BLaER1 treated with 17β-estradiol and CSF1 and Interleukin-3, amounts not matched to agents 10 nM and 100 nM (cell line): ENCODE data around the gene ALK.

ENCODE experiments used
- H3K27ac ChIP-seq, 11 experiments: shearing (Covaris generic); formaldehyde crosslinking; 2 replicates each; pipeline ENCODE4 v1.8.1; 2022
- H3K27me3 ChIP-seq, 11 experiments: shearing (Covaris generic); formaldehyde crosslinking; 2 replicates each; pipeline ENCODE4 v1.8.1; 2022
- H3K36me3 ChIP-seq, 11 experiments: shearing (Covaris generic); formaldehyde crosslinking; 2 replicates each; pipeline ENCODE4 v1.8.1; 2022
- H3K4me1 ChIP-seq, 10 experiments: shearing (Covaris generic); formaldehyde crosslinking; 2 replicates each; pipeline ENCODE4 v1.8.1; 2022
- H3K4me2 ChIP-seq, 11 experiments: shearing (Covaris generic); formaldehyde crosslinking; 2 replicates each; pipeline ENCODE4 v1.8.1; 2022
- H3K4me3 ChIP-seq, 10 experiments: shearing (Covaris generic); formaldehyde crosslinking; 2 replicates each; pipeline ENCODE4 v1.8.1; 2022
- H3K9ac ChIP-seq, 11 experiments: shearing (Covaris generic); formaldehyde crosslinking; 2 replicates each; pipeline ENCODE4 v1.8.1; 2022
- H3K9me3 ChIP-seq, 11 experiments: shearing (Covaris generic); formaldehyde crosslinking; replicated peaks in 1 of 11; 2 replicates each; pipeline ENCODE4 v1.8.1; 2022
- H4K20me1 ChIP-seq, 11 experiments: shearing (Covaris generic); formaldehyde crosslinking; 2 replicates each; pipeline ENCODE4 v1.8.1; 2022
- Cebpa-rat ChIP-seq, 11 experiments: shearing (Covaris generic); IDR thresholded peaks; 2 replicates each; pipeline ENCODE4 v1.8.1; 2022

Gene ALK

GRCh38 chr2:29767606-29768335, 153.6 kb downstream of the ALK start:
- H3K36me3 ChIP-seq = no peaks in the 10 kb centered on the region
- H3K27me3 ChIP-seq = no peaks in the 10 kb centered on the region
- H3K4me3 ChIP-seq = no peak overlapping the region
- H3K9me3 ChIP-seq = no peaks in the 10 kb centered on the region
- H4K20me1 ChIP-seq = no peaks in the 10 kb centered on the region
- H3K27ac ChIP-seq = no peak overlapping the region
- TF ChIP-seq Cebpa-rat (IDR thresholded peaks at IDR 0.05) = no peak
- H3K4me2 ChIP-seq = no peak overlapping the region
- no peak overlapping the region for H3K9ac ChIP-seq
- H3K4me1 ChIP-seq = 0 out of 20 replicates have a peak, but pooled peaks cover 0 to 3% (median 0%) of the 10 kb centered on the region in 10 experiments

- Histone ChIP-seq H3K36me3 (no peaks in the 10 kb centered on the region), H3K4me3 (no peak overlapping the region), H3K9ac (no peak overlapping the region), H3K9me3 (no peaks in the 10 kb centered on the region), H3K27ac (no peak overlapping the region), H3K4me2 (no peak overlapping the region), H3K4me1 (0 out of 20 replicates have a peak, but pooled peaks cover 0 to 3% (median 0%) of the 10 kb centered on the region in 10 experiments), H4K20me1 (no peaks in the 10 kb centered on the region), H3K27me3 (no peaks in the 10 kb centered on the region)
- no peak for TF ChIP-seq Cebpa-rat (IDR thresholded peaks at IDR 0.05)
Observed at GRCh38 chr2:29766191-29766590, 155.2 kb downstream of the ALK start.

- no peak overlapping the region for H3K27ac ChIP-seq
- H3K9ac ChIP-seq = no peak overlapping the region
- no peaks in the 10 kb centered on the region for H3K36me3 ChIP-seq
- no peak for TF ChIP-seq Cebpa-rat (IDR thresholded peaks at IDR 0.05)
- no peaks in the 10 kb centered on the region for H4K20me1 ChIP-seq
- no peak overlapping the region for H3K4me3 ChIP-seq
- no peak overlapping the region for H3K4me2 ChIP-seq
- H3K27me3 ChIP-seq = no peaks in the 10 kb centered on the region
- H3K4me1 ChIP-seq = 0 out of 20 replicates have a peak, but pooled peaks cover 0 to 3% (median 0%) of the 10 kb centered on the region in 10 experiments
- H3K9me3 ChIP-seq = no peaks in the 10 kb centered on the region
Observed at GRCh38 chr2:29765721-29766120, 155.7 kb downstream of the ALK start.

DNA sequence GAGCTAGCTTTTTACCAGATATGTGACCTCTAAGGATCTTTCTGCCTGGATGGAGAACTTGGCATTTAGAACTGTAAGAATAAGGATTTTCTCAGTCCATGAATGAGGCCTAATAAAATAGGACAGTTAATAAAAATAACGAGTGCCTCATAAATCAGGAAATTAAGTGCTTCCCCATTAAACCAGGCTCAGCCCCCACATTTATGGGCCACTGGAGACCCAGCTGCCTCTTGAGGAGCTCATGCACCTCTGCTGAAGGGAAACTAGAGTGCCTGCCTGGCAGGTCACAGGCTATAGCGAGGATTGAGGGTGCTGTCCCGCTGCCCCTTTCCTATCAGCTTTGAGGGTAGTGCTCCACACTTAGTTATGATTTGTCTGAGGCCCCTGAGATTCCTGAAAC, 158.0 kb downstream of the ALK start:
- Histone ChIP-seq H3K4me2 (no peak overlapping the region), H3K36me3 (no peaks in the 10 kb centered on the region), H3K9me3 (no peaks in the 10 kb centered on the region), H3K4me3 (no peak overlapping the region), H4K20me1 (no peaks in the 10 kb centered on the region), H3K9ac (no peak overlapping the region), H3K27me3 (no peaks in the 10 kb centered on the region), H3K4me1 (0 out of 20 replicates have a peak, but pooled peaks cover 0 to 3% (median 0%) of the 10 kb centered on the region in 10 experiments), H3K27ac (no peak overlapping the region)
- no peak for TF ChIP-seq Cebpa-rat (IDR thresholded peaks at IDR 0.05)

GRCh38 chr2:29762239-29762638, 159.1 kb downstream of the ALK start:
- H4K20me1 ChIP-seq = no peaks in the 10 kb centered on the region
- TF ChIP-seq Cebpa-rat (IDR thresholded peaks at IDR 0.05) = no peak
- no peaks in the 10 kb centered on the region for H3K36me3 ChIP-seq
- H3K27me3 ChIP-seq = no peaks in the 10 kb centered on the region
- no peak overlapping the region for H3K4me3 ChIP-seq
- H3K9me3 ChIP-seq = no peaks in the 10 kb centered on the region
- no peak overlapping the region for H3K27ac ChIP-seq
- H3K9ac ChIP-seq = no peak overlapping the region
- H3K4me1 ChIP-seq = no peaks in the 10 kb centered on the region
- no peak overlapping the region for H3K4me2 ChIP-seq

GRCh38 chr2:29761278-29761677, 160.1 kb downstream of the ALK start:
- H3K36me3 ChIP-seq = no peaks in the 10 kb centered on the region
- no peak overlapping the region for H3K9ac ChIP-seq
- H3K27me3 ChIP-seq = no peaks in the 10 kb centered on the region
- H4K20me1 ChIP-seq = no peaks in the 10 kb centered on the region
- no peaks in the 10 kb centered on the region for H3K9me3 ChIP-seq
- H3K4me2 ChIP-seq = no peak overlapping the region
- no peak overlapping the region for H3K27ac ChIP-seq
- H3K4me1 ChIP-seq = no peaks in the 10 kb centered on the region
- H3K4me3 ChIP-seq = no peak overlapping the region
- TF ChIP-seq Cebpa-rat (IDR thresholded peaks at IDR 0.05) = no peak

- H4K20me1 ChIP-seq = no peaks in the 10 kb centered on the region; a peak in 1 of 22 replicates
- H3K27me3 ChIP-seq = no peaks in the 10 kb centered on the region
- no peaks in the 10 kb centered on the region for H3K36me3 ChIP-seq
- no peak overlapping the region for H3K4me3 ChIP-seq
- no peak overlapping the region for H3K4me2 ChIP-seq
- no peaks in the 10 kb centered on the region for H3K9me3 ChIP-seq
- TF ChIP-seq Cebpa-rat (IDR thresholded peaks at IDR 0.05) = no peak
- H3K9ac ChIP-seq = no peak overlapping the region
- no peak overlapping the region for H3K27ac ChIP-seq
- H3K4me1 ChIP-seq = no peaks in the 10 kb centered on the region
Observed at GRCh38 chr2:29760008-29760407, 161.4 kb downstream of the ALK start.

DNA sequence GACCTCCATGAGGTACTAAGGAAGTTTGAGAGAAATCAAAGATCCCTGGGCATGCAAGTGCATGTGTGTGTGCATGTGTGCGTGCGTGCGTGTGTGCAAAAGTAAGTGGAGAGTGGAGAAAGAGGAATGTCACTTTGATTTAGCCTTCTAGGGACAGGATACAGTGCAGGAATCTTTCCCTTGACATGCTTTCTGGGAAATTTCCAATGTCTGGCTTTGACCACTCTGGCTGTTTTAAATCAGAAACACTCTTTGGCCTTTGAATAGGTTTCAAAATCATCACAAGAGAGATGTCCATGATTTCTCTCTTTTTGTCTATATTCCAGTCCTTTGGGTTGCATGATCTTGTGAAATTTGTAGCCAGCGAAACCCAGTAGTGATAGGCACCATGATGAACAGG, 162.0 kb downstream of the ALK start:
- Histone ChIP-seq H3K27ac (no peak overlapping the region), H4K20me1 (no peaks in the 10 kb centered on the region; a peak in 1 of 22 replicates), H3K4me1 (no peaks in the 10 kb centered on the region), H3K4me3 (no peak overlapping the region), H3K9me3 (no peaks in the 10 kb centered on the region), H3K9ac (no peak overlapping the region), H3K36me3 (no peaks in the 10 kb centered on the region), H3K4me2 (no peak overlapping the region), H3K27me3 (no peaks in the 10 kb centered on the region)
- no peak for TF ChIP-seq Cebpa-rat (IDR thresholded peaks at IDR 0.05)

DNA sequence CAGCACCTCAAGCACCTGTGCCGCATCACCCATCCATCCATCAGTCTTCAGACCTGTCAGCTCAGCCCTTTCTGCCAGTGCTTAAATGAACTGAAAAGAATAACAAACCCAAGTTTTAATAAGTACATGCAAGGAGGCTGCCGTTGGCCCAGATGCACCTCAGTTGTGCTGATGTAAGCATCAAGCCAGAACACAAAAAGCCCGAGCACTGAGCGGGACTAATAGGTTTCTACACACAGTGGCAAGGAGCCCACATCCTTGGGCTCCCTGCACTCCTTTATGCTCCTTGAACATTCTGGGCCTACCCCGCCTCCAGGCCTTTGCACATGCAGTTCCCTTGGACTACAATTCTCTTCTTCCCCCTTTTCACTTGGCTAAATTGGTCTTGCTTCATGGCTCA, 165.6 kb downstream of the ALK start:
- no peak for TF ChIP-seq Cebpa-rat (IDR thresholded peaks at IDR 0.05)
- Histone ChIP-seq H3K4me1 (no peaks in the 10 kb centered on the region), H3K4me3 (no peak overlapping the region), H3K9me3 (no peaks in the 10 kb centered on the region), H3K36me3 (no peaks in the 10 kb centered on the region), H4K20me1 (no peaks in the 10 kb centered on the region; a peak in 1 of 22 replicates), H3K27ac (no peak overlapping the region), H3K9ac (no peak overlapping the region), H3K4me2 (no peak overlapping the region), H3K27me3 (no peaks in the 10 kb centered on the region)

GRCh38 chr2:29755233-29755632, 166.2 kb downstream of the ALK start:
- Histone ChIP-seq H3K36me3 (no peaks in the 10 kb centered on the region), H4K20me1 (no peaks in the 10 kb centered on the region; a peak in 1 of 22 replicates), H3K4me1 (no peaks in the 10 kb centered on the region), H3K9me3 (no peaks in the 10 kb centered on the region), H3K27ac (no peak overlapping the region), H3K4me3 (no peak overlapping the region), H3K27me3 (no peaks in the 10 kb centered on the region), H3K4me2 (no peak overlapping the region), H3K9ac (no peak overlapping the region)
- no peak for TF ChIP-seq Cebpa-rat (IDR thresholded peaks at IDR 0.05)
